Mononuclear cell (primary cell): Measurements from ENCODE around the gene SKAP1. TPM values are rescaled to one million over a fixed set of nuclear protein-coding genes. Genes with fewer than 3 reads are reported as not detected.

Experiments
- H3K27me3 ChIP-seq: 2 replicates; pipeline ENCODE4 v1.6.0; 2011; ENCODE audit warnings: low read length, control low read depth; ENCODE audit not compliant: insufficient read depth
- H3K4me1 ChIP-seq: 2 replicates; pipeline ENCODE4 v1.5.1; 2011; ENCODE audit warnings: mild to moderate bottlenecking, low read length, control low read depth; ENCODE audit not compliant: insufficient read depth
- H3K4me3 ChIP-seq: 2 replicates; pipeline ENCODE4 v1.5.1; 2011; ENCODE audit warnings: mild to moderate bottlenecking, low read length, moderate library complexity
- H3K9me3 ChIP-seq: 2 replicates; pipeline ENCODE4 v1.5.1; 2011; ENCODE audit warnings: low read depth, mild to moderate bottlenecking, control low read depth, low read length
- total RNA-seq: library from RNA; depleted of rRNA; stranded (reverse); fragments of >200 nt; gene quantifications from one replicate; pipeline ENCODE4 v1.2.3, GENCODE V29; 2012

Gene SKAP1
- total RNA-seq, 1 donor: 40.1 TPM

DNA sequence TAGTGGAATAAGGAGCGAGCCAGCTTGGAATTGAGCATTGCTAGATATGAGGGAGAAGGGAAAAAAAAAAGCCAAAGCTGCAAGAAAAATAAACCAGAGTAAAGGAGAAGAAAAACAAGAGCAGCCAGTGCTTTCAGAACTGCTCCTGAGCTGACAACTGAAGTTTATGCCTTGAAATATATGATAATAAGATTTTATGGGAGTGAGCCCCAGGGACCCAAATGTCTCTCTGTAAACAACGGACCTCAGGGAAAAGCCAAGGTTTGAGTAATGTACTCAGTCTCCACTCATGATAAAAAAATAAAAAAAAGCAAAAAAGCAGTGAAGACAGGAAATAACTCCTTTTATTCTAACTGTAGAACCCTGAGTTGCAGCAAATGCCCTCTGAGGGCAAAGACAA lies 189.9 kb downstream of the SKAP1 start:
- H3K27me3 ChIP-seq: no peaks in the 10 kb centered on the region
- peaks cover 27% of the 10 kb centered on the region for H3K4me1 ChIP-seq
- no peak overlapping the region for H3K4me3 ChIP-seq
- H3K9me3 ChIP-seq: no peaks in the 10 kb centered on the region

DNA sequence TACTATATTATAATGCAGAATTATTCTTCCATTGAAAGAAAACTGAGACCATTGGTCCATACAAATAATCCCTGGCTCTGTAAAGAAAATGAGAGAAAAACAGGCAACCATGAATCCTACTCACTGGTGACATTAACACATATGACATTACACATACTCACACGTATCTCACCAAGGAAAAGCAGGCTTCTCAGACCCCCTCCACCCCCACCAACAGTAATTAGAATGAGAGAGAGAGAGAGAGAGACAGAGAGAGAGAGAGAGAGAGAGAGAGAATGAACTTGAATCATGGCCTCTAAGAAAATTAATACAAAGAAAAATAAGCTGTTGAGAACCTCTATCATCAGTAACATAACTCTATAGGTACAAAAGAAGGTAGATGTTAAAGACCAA lies 190.4 kb downstream of the SKAP1 start:
- Histone ChIP-seq H3K9me3 (no peaks in the 10 kb centered on the region), H3K4me3 (no peak overlapping the region), H3K27me3 (no peaks in the 10 kb centered on the region), H3K4me1 (peaks cover 27% of the 10 kb centered on the region)

DNA sequence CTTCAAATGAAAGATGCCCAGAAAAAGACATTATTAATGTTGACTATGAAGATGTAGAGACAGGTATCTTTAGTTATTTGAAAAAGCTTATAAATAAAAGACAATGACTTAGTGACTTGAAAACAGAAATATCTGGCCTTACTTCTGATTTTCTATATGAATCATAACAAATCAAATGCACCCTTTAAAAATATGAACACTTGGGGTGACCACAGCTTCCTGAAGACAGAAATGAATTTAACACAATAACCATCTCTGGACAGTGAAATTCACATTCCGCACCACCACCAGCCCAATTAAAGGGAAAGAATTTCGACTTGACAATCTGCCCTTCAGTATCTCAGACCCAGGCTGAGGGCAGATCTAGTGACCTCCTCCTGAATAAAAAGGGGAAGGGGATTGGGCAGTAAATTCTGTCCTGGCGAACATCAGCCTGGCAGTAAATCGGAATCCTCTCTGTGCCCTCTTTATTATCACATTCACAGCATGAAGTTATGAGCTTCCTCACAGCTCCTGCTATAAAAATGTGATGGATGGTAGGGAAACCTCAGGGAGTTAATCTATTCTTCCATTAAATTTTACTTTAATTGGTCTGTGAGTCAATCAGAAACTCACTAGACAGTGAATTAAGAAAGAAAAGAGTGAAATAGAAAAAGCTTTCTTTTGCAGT lies 190.9 kb downstream of the SKAP1 start:
- Histone ChIP-seq H3K27me3 (no peaks in the 10 kb centered on the region), H3K9me3 (no peaks in the 10 kb centered on the region), H3K4me1 (peaks cover 24% of the 10 kb centered on the region), H3K4me3 (no peak overlapping the region)

DNA sequence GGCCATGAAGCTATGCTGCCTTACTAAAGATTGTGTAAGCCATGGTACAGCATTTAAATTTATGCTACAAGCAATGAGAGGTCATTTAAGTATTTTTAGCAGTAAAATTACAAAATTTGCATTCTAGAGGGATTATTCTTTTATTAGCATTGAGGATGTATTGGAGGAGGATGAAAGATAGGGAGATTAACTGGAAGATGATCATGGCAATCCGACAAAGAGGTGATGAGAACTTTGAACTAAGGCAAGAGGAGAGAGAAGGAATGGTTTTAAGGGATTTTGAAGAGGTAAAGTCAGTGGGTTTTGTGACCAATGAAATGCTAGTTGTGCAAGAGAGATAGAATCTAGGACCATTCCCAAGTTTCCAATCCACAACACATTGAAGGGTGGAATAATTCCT lies 192.6 kb downstream of the SKAP1 start:
- peaks cover 22% of the 10 kb centered on the region for H3K4me1 ChIP-seq
- no peaks in the 10 kb centered on the region for H3K9me3 ChIP-seq
- no peak overlapping the region for H3K4me3 ChIP-seq
- H3K27me3 ChIP-seq: no peaks in the 10 kb centered on the region

DNA sequence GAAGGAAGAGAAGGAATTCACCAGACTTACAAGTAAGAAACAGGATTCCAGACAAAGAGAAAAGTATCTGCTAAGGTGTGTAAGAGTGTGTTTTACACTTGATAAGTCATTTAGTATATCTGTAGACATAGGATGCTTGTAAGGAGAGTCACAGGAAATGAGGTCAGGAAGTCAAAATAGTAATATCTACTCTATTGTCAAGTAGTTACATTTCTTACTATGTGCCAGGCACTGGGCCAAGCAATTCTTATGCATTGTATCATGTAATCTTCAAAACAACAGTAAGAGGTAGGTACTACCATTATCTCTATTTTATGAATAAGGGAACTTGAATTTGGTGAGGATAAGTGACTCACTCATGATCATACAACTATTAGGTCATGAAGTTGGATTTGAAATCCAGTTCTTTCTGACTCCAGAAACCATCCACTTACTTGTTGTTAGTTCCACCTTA lies 193.3 kb downstream of the SKAP1 start:
- Histone ChIP-seq H3K27me3 (no peaks in the 10 kb centered on the region), H3K4me1 (peaks cover 19% of the 10 kb centered on the region), H3K4me3 (no peak overlapping the region), H3K9me3 (no peaks in the 10 kb centered on the region)

- H3K4me1 ChIP-seq: peaks cover 4% of the 10 kb centered on the region
- no peaks in the 10 kb centered on the region for H3K27me3 ChIP-seq
- no peak overlapping the region for H3K4me3 ChIP-seq
- no peaks in the 10 kb centered on the region for H3K9me3 ChIP-seq
Observed at GRCh38 chr17:48234922-48235321, 195.1 kb downstream of the SKAP1 start.

- Histone ChIP-seq H3K4me1 (no peaks in the 10 kb centered on the region), H3K9me3 (no peaks in the 10 kb centered on the region), H3K27me3 (no peaks in the 10 kb centered on the region), H3K4me3 (no peak overlapping the region)
Observed at GRCh38 chr17:48231995-48232959, 197.7 kb downstream of the SKAP1 start.

GRCh38 chr17:48229936-48230335 lies 200.1 kb downstream of the SKAP1 start:
- Histone ChIP-seq H3K4me1 (no peaks in the 10 kb centered on the region), H3K4me3 (no peak overlapping the region), H3K9me3 (no peaks in the 10 kb centered on the region), H3K27me3 (no peaks in the 10 kb centered on the region)

DNA sequence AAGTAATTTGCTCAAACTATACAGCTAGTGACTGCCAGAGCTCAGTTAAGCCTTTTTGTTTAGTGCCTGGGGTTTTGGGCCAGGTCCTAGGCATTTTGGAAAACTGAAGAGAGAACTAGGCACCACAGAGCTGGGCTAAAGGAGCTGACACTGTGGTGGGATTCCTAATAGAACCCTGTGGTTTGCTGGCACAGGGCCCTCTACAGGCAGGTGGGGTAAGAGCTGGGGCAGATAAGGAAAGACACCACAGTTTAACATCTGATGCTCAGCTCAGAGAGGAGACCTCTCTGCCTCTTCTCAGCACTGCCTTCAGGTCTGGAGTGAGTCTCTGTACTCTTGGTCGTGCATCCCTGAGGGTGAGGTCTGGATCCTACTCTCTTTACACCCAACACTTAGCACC lies 201.3 kb downstream of the SKAP1 start:
- Histone ChIP-seq H3K27me3 (no peaks in the 10 kb centered on the region), H3K4me1 (no peaks in the 10 kb centered on the region), H3K9me3 (no peaks in the 10 kb centered on the region), H3K4me3 (no peak overlapping the region)

DNA sequence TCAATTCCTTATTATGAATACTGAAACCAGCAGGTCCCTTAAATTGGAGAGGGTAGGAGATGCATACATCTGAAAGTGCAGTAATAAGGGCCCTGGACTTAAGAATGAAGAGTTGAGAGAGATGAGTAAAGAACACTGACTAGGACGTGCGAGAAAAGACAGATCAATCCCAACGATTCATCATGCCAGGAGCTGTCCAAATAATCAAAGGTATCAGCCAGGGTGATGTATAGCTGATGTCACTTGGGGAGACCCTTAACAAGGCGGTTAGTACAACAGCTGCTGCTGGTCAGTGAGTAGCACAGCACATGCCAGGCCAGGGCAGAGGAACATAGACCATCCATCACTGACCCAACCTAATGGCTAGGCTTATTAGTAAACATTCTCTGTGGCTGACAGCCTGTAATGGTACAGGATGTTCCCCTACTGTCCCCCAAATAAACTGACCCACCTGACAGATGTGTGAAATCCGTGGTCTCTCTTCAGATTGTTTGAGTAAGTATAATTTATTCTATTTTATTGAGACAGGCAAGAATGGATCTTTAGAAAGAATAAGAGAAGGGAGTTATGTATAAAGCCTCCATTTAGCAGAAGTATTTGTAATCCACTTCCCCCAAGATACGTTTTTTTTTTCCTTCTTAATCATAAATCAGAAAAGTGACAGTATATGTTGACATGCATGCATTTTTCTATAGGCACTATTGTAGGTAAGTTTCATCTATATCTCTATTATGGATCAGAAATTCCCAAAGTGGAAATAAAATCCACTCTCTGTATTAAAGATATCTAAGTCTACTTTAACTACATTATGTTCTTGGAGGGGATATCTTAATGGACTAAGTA lies 204.1 kb downstream of the SKAP1 start:
- Histone ChIP-seq H3K27me3 (no peaks in the 10 kb centered on the region), H3K4me1 (no peaks in the 10 kb centered on the region), H3K9me3 (no peaks in the 10 kb centered on the region), H3K4me3 (no peak overlapping the region)

- Histone ChIP-seq H3K27me3 (no peaks in the 10 kb centered on the region), H3K4me3 (no peak overlapping the region), H3K4me1 (no peaks in the 10 kb centered on the region), H3K9me3 (no peaks in the 10 kb centered on the region)
Observed at GRCh38 chr17:48223945-48224344, 206.1 kb downstream of the SKAP1 start.

DNA sequence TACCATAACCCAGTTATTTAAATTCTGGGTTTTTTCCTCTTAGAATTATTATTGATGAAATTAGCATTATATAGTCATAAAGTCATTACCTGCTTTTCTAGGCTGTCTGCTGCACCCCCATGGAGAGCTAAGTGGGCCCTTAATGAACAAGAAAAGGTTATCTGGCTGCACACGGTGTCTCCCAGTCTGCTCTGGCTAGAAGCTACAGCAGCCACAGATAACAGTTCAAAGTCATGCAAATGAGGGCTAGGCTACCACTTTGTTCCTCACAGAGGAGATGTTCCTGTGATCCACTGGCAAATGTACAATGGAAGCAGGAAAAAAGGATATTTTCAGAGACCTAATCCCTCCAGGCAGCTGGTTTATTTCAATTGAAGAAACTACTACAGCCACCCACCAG lies 210.4 kb downstream of the SKAP1 start:
- Histone ChIP-seq H3K4me1 (no peaks in the 10 kb centered on the region), H3K4me3 (no peak overlapping the region), H3K9me3 (no peaks in the 10 kb centered on the region), H3K27me3 (no peaks in the 10 kb centered on the region)

- no peaks in the 10 kb centered on the region for H3K4me1 ChIP-seq
- no peaks in the 10 kb centered on the region for H3K27me3 ChIP-seq
- H3K4me3 ChIP-seq: no peak overlapping the region
- H3K9me3 ChIP-seq: no peaks in the 10 kb centered on the region
Observed at GRCh38 chr17:48215583-48216139, 214.4 kb downstream of the SKAP1 start.

DNA sequence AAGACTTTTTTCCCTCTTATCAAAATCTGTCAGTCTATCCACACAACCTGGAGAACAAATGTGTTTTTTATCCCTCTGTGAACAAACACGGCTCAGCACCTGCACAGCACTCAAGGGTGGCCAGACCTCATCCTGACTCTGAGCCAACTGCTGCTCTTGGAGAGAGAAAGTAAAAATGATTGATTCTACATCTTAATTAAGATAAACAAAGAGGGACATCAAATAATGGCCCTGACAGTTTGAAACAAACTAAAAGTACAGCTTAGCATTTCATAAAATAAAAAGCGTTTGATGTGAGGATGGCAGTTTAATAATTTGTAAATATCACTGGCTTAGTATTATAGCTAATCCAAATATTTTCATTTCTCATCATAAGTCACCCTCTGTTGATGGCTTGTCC lies 216.2 kb downstream of the SKAP1 start:
- Histone ChIP-seq H3K4me3 (no peak overlapping the region), H3K4me1 (no peaks in the 10 kb centered on the region), H3K27me3 (no peaks in the 10 kb centered on the region), H3K9me3 (no peaks in the 10 kb centered on the region)

- H3K4me1 ChIP-seq: no peaks in the 10 kb centered on the region
- no peaks in the 10 kb centered on the region for H3K27me3 ChIP-seq
- no peak overlapping the region for H3K4me3 ChIP-seq
- no peaks in the 10 kb centered on the region for H3K9me3 ChIP-seq
Observed at GRCh38 chr17:48211787-48212186, 218.2 kb downstream of the SKAP1 start.
